ENCODE results near the gene MMADHC.

MMADHC gene

GRCh38 chr2:149544692-149545091, 42.9 kb downstream of the MMADHC start:
- DNase-seq: no peak

- DNase-seq: no peak
These were observed 43.7 kb downstream of the MMADHC start for GRCh38 chr2:149543845-149544244.

- no peak for DNase-seq
These were observed 47.4 kb downstream of the MMADHC start for GRCh38 chr2:149540138-149540537.

DNA sequence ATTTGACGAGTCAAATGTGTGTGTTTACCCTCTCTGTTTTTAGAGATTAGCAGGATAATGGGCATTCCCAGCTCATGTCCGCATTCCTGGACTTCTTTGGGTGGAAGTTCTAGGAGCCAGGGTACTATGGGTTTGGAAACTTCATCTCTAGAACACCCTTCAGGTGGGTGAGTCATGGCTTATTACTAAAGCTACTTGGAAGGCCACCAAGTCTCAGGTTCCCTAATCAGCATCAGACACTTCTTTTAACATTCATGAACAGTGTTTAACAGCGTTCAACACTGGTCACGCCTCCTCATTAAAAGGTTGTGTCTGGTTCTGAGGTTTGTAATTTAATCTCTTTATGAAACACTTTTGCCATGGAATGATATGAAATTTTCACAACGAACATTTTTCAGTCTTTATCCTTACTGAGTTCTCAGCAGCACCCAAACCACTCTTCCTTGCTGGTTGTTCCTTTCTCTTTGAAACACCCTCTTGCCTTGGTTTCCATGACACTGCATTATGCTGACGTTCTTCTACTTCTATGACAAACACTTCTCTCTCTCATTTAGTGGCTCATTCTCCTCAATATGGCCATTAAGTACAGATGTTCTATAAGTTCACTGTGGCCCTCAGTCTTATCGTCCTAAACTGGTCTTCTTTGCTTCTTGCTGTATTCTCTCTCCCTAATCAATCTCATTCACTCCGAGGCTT, 49.3 kb downstream of the MMADHC start:
- no peak for DNase-seq

- DNase-seq: no peak
These were observed 50.4 kb downstream of the MMADHC start for GRCh38 chr2:149537092-149537726.

- DNase-seq: no peak
These were observed 50.9 kb downstream of the MMADHC start for GRCh38 chr2:149536649-149537048.

DNA sequence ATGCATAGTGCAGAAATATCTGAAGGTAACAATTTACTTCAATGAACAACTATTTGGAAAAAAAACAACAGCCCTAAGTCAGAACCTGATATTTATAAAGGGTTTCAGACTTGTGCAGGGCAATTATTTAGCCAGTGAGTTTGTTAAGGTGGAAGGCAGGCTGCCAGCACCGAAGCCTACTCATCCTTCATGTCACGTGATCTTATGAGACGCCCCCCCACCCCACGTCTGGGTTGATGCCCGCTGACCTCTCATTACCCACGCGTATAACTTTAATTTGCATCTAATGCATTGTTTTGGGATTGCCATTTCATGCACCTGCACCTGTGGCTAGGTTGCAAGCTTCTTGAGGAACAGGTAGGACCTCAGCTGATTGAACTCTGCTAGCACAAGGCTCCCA, 52.9 kb downstream of the MMADHC start:
- no peak for DNase-seq

DNA sequence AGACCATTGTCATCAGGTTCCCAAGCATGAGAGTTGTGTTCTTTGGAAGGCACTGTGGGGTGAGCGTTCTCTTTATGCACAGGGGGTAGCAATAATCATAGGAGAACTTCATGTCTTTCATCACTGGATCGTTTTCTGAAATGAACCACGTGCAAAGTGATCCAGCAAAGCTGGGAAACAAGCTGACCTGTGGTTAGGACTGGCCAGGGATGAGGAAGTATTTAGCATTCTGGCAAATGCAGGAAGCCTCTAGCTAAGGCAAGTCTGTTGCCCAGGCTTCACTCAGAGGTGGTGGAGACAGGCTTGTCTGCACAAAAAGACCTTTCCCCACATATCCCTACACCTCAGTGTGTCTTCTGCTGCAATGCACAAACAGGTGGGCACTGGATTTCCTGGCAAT, 58.6 kb downstream of the MMADHC start:
- no peak for DNase-seq

- DNase-seq: no peak
These were observed 59.4 kb downstream of the MMADHC start for GRCh38 chr2:149527998-149528755.

- DNase-seq: no peak
These were observed 60.9 kb downstream of the MMADHC start for GRCh38 chr2:149526689-149527088.

DNA sequence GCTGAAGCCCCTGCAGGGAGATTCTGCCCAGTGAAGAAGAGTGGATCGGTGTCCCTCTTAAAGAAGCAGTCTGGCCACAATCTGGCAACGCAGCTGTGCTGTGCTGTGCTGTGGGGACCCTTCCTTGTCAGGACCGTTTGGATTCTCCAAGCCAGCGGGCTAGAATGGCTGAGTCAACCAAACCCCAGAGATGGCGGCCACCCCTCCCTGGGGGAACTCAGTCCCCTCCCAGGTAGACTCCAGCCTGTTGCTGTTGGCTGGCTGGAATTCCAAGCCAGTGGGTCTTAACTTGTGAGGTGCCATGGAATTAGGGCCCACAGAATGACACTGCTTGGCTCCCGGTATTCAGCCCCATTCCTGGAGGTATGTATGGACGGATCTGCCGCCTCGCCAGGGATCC, 62.3 kb downstream of the MMADHC start:
- no peak for DNase-seq
